ENCODE results near the gene BBS2. TPM values are rescaled to one million over a fixed set of nuclear protein-coding genes. Genes with fewer than 3 reads are reported as not detected.

Gene BBS2
- total RNA-seq, 1 experiment from 2014 or later, result 24.0 TPM

DNA sequence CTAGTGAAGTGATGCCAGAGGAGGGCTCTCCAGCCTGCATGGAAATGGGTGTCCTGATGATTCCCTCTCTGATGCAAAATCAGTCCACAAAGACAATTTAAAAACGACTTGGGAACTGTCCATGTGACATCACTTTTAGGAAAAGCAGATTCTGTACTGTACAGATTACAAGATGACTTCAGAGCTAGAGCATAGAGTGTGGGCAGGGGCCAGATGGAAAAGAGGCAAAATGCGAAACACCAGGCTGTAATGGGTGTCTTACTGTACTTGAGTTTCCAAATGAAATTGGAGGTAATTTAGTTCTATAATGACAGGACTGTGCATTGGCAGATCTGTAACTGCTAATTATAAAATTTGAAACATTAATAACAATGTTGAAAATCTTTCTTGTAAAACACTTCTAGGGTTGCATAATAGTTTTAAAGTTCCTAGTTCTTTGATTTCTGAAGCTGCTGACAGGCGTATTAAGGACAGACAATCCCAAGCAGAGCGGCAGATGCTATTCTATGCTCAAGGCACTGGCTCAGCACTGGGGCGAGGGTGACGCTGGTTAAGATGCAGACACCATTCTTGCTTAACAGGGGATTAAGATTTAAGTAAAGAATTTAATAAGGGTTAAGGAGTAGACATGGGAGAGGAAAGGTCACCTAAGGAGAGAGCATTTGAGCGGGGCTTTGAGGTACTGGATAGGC lies 38.9 kb downstream of the BBS2 start:
- no peak for TF ChIP-seq SIN3A (IDR thresholded peaks at IDR 0.05; ENCODE audit: borderline replicate concordance, insufficient read depth, low read depth, low read length)
- TF ChIP-seq, protein P1, sequence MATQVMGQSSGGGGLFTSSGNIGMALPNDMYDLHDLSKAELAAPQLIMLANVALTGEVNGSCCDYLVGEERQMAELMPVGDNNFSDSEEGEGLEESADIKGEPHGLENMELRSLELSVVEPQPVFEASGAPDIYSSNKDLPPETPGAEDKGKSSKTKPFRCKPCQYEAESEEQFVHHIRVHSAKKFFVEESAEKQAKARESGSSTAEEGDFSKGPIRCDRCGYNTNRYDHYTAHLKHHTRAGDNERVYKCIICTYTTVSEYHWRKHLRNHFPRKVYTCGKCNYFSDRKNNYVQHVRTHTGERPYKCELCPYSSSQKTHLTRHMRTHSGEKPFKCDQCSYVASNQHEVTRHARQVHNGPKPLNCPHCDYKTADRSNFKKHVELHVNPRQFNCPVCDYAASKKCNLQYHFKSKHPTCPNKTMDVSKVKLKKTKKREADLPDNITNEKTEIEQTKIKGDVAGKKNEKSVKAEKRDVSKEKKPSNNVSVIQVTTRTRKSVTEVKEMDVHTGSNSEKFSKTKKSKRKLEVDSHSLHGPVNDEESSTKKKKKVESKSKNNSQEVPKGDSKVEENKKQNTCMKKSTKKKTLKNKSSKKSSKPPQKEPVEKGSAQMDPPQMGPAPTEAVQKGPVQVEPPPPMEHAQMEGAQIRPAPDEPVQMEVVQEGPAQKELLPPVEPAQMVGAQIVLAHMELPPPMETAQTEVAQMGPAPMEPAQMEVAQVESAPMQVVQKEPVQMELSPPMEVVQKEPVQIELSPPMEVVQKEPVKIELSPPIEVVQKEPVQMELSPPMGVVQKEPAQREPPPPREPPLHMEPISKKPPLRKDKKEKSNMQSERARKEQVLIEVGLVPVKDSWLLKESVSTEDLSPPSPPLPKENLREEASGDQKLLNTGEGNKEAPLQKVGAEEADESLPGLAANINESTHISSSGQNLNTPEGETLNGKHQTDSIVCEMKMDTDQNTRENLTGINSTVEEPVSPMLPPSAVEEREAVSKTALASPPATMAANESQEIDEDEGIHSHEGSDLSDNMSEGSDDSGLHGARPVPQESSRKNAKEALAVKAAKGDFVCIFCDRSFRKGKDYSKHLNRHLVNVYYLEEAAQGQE (IDR thresholded peaks at IDR 0.05; ENCODE audit: insufficient read depth in 1 of 2, low read depth in 2 of 2, low read length in 1 of 2), result no peak
- TF ChIP-seq, protein P2, sequence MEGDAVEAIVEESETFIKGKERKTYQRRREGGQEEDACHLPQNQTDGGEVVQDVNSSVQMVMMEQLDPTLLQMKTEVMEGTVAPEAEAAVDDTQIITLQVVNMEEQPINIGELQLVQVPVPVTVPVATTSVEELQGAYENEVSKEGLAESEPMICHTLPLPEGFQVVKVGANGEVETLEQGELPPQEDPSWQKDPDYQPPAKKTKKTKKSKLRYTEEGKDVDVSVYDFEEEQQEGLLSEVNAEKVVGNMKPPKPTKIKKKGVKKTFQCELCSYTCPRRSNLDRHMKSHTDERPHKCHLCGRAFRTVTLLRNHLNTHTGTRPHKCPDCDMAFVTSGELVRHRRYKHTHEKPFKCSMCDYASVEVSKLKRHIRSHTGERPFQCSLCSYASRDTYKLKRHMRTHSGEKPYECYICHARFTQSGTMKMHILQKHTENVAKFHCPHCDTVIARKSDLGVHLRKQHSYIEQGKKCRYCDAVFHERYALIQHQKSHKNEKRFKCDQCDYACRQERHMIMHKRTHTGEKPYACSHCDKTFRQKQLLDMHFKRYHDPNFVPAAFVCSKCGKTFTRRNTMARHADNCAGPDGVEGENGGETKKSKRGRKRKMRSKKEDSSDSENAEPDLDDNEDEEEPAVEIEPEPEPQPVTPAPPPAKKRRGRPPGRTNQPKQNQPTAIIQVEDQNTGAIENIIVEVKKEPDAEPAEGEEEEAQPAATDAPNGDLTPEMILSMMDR (IDR thresholded peaks at IDR 0.05), result no peak
- TF ChIP-seq TCF7L2 (IDR thresholded peaks at IDR 0.05; ENCODE audit: low read depth, low read length), result no peak
- no peak for TF ChIP-seq POLR2AphosphoS5 (IDR thresholded peaks at IDR 0.05; ENCODE audit: low read depth, low read length)
- Histone ChIP-seq H3K9me3 (ENCODE audit: control insufficient read depth, insufficient read depth, low read depth, low read length) (no peaks in the 10 kb centered on the region), H3K4me1 (ENCODE audit: control insufficient read depth, insufficient read depth, low read length) (no peaks in the 10 kb centered on the region), H3K36me3 (ENCODE audit: control insufficient read depth, insufficient read depth, low read length) (peaks cover 6% of the 10 kb centered on the region), H3K27me3 (ENCODE audit: control insufficient read depth, insufficient read depth, low read length) (no peaks in the 10 kb centered on the region), H3K4me3 (ENCODE audit: low read depth in 2 of 2, low read length in 2 of 2) (no peak overlapping the region), H3K27ac (ENCODE audit: low read length) (no peak overlapping the region)
- BruUV-seq (replicated peaks), result no TSS peak
- POLR2A ChIA-PET, result no interaction called here
- in situ Hi-C loops (cut with HindIII; ENCODE audit: low pct_unique_long_range_greater_than_20kb, low sequenced_read_pairs) (no loop called here), intact Hi-C loops (cut with micrococcal nuclease; ENCODE audit: unreplicated experiment) (no loop called here)
- CTCF ChIA-PET, result no interaction called here
- no peak for DNase-seq (ENCODE audit: low read depth, low spot score)
- no peak for ATAC-seq

DNA sequence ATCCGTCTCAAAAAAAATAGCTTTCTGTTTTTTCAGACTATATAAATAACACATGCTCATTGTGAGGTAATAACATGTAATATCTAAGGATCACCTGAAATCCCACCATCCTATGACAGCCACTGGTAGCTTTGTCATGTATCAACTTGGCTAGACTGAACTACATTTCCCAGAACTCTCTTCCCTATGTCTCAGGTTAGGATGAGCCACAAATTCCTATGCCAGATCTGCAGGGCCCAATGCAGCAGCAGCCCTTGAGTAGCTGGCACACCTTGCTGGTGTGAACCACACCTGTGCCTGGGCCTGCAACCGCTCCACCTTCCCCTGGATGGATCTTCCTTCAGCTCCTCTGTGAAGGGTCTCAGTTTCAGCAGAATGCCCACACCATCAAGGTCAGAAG lies 40.4 kb downstream of the BBS2 start:
- H3K27ac ChIP-seq (ENCODE audit: low read length), result no peak overlapping the region
- ChIA-PET CTCF (interaction anchor here (0.6 kb wide), 1 partner anchor 112 kb away, joined by 3 read pairs; no protein-coding TSS in a partner anchor), POLR2A (no interaction called here)
- intact Hi-C loops (cut with micrococcal nuclease; ENCODE audit: unreplicated experiment) (no loop called here), in situ Hi-C loops (cut with HindIII; ENCODE audit: low pct_unique_long_range_greater_than_20kb, low sequenced_read_pairs) (no loop called here)
- no peaks in the 10 kb centered on the region for H3K4me1 ChIP-seq (ENCODE audit: control insufficient read depth, insufficient read depth, low read length)
- ATAC-seq (no peak), DNase-seq (ENCODE audit: low read depth, low spot score) (no peak)
- H3K27me3 ChIP-seq (ENCODE audit: control insufficient read depth, insufficient read depth, low read length), result no peaks in the 10 kb centered on the region
- BruUV-seq (replicated peaks), result no TSS peak
- peaks cover 14% of the 10 kb centered on the region for H3K36me3 ChIP-seq (ENCODE audit: control insufficient read depth, insufficient read depth, low read length)
- no peak for TF ChIP-seq SIN3A (IDR thresholded peaks at IDR 0.05; ENCODE audit: borderline replicate concordance, insufficient read depth, low read depth, low read length)
- no peak for TF ChIP-seq POLR2AphosphoS5 (IDR thresholded peaks at IDR 0.05; ENCODE audit: low read depth, low read length)
- TF ChIP-seq, protein P1 (IDR thresholded peaks at IDR 0.05; ENCODE audit: insufficient read depth in 1 of 2, low read depth in 2 of 2, low read length in 1 of 2), result no peak
- TF ChIP-seq TCF7L2 (IDR thresholded peaks at IDR 0.05; ENCODE audit: low read depth, low read length), result no peak
- TF ChIP-seq, protein P2 (IDR thresholded peaks at IDR 0.05), result no peak
- H3K4me3 ChIP-seq (ENCODE audit: low read depth in 2 of 2, low read length in 2 of 2), result no peak overlapping the region
- no peaks in the 10 kb centered on the region for H3K9me3 ChIP-seq (ENCODE audit: control insufficient read depth, insufficient read depth, low read depth, low read length)
